ENCODE data around the gene STIM2.
A peak's percentile ranks its signal among the peaks of the same experiment; 100 is the strongest.

The STIM2 gene

GRCh38 chr4:26837993-26838842 lies 22.4 kb upstream of the STIM2 start:
- no peak for ATAC-seq

GRCh38 chr4:26839016-26839415 lies 21.6 kb upstream of the STIM2 start:
- ATAC-seq = no peak

- ATAC-seq = no peak
Observed at GRCh38 chr4:26839534-26839951, 21.1 kb upstream of the STIM2 start.

GRCh38 chr4:26840786-26841185 lies 19.9 kb upstream of the STIM2 start:
- ATAC-seq = no peak

- ATAC-seq = no peak
Observed at GRCh38 chr4:26842911-26843310, 17.7 kb upstream of the STIM2 start.

- ATAC-seq = no peak
Observed at GRCh38 chr4:26850528-26850927, 10.1 kb upstream of the STIM2 start.

- no peak for ATAC-seq
Observed at GRCh38 chr4:26851129-26851528, 9.5 kb upstream of the STIM2 start.

GRCh38 chr4:26854701-26855100 lies 5.9 kb upstream of the STIM2 start:
- no peak for ATAC-seq

GRCh38 chr4:26856906-26857277 lies 3.7 kb upstream of the STIM2 start:
- ATAC-seq = no peak

GRCh38 chr4:26857278-26858034 lies 3.2 kb upstream of the STIM2 start:
- ATAC-seq = peak; percentile 54 to 60

GRCh38 chr4:26858035-26858918 lies 2.4 kb upstream of the STIM2 start:
- no peak for ATAC-seq

- no peak for ATAC-seq
Observed at GRCh38 chr4:26858947-26859401, 1.7 kb upstream of the STIM2 start.

- no peak for ATAC-seq
Observed at GRCh38 chr4:26859762-26860156, 882 bp upstream of the STIM2 start.

GRCh38 chr4:26860922-26861433 lies 337 bp downstream of the STIM2 start:
- ATAC-seq = peak; percentile 5 to 11

GRCh38 chr4:26861434-26862186 lies 969 bp downstream of the STIM2 start:
- peak; percentile 23 to 28 for ATAC-seq

GRCh38 chr4:26862381-26862915 lies 1.8 kb downstream of the STIM2 start:
- ATAC-seq = no peak

- ATAC-seq = no peak
Observed at GRCh38 chr4:26863512-26863911, 2.9 kb downstream of the STIM2 start.

- no peak for ATAC-seq
Observed at GRCh38 chr4:26864899-26865298, 4.3 kb downstream of the STIM2 start.

- ATAC-seq = no peak
Observed at GRCh38 chr4:26866203-26866602, 5.6 kb downstream of the STIM2 start.

- no peak for ATAC-seq
Observed at GRCh38 chr4:26866781-26867180, 6.1 kb downstream of the STIM2 start.

- ATAC-seq = peak in 1 of 2 donors; percentile 10
Observed at GRCh38 chr4:26867914-26868684, 7.5 kb downstream of the STIM2 start.
